ENCODE data around the gene TRAPPC2.

GRCh38 chrX:13755254-13755653 lies 20.8 kb upstream of the TRAPPC2 start:
- TF ChIP-seq POLR2A (IDR thresholded peaks at IDR 0.05): no peak
- TF ChIP-seq, protein P1, sequence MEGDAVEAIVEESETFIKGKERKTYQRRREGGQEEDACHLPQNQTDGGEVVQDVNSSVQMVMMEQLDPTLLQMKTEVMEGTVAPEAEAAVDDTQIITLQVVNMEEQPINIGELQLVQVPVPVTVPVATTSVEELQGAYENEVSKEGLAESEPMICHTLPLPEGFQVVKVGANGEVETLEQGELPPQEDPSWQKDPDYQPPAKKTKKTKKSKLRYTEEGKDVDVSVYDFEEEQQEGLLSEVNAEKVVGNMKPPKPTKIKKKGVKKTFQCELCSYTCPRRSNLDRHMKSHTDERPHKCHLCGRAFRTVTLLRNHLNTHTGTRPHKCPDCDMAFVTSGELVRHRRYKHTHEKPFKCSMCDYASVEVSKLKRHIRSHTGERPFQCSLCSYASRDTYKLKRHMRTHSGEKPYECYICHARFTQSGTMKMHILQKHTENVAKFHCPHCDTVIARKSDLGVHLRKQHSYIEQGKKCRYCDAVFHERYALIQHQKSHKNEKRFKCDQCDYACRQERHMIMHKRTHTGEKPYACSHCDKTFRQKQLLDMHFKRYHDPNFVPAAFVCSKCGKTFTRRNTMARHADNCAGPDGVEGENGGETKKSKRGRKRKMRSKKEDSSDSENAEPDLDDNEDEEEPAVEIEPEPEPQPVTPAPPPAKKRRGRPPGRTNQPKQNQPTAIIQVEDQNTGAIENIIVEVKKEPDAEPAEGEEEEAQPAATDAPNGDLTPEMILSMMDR (IDR thresholded peaks at IDR 0.05): no peak
